DMS53 treated with DMSO at 0.1 percent for 48 hours (cell line): ENCODE measurements around the gene ATAD1.
"Not testable (repeated sequence)": the region's sequence is repeated elsewhere in the genome, so short reads cannot be mapped to it uniquely, and the experiment has no call there.

Experiments
- DNase-seq: peaks from one replicate; lab custom pipeline; 2025; ENCODE audit not compliant: unreplicated experiment; lab: John Stamatoyannopoulos, UW

The ATAD1 gene

GRCh38 chr10:87804939-87805569, 13.0 kb downstream of the ATAD1 start:
- DNase-seq = no peak

- no peak for DNase-seq
Observed at GRCh38 chr10:87803831-87804230, 14.2 kb downstream of the ATAD1 start.

GRCh38 chr10:87803328-87803727, 14.7 kb downstream of the ATAD1 start:
- DNase-seq = no peak

GRCh38 chr10:87801813-87802435, 16.1 kb downstream of the ATAD1 start:
- not testable (repeated sequence) for DNase-seq

- DNase-seq = no peak
Observed at GRCh38 chr10:87799860-87800259, 18.2 kb downstream of the ATAD1 start.

- no peak for DNase-seq
Observed at GRCh38 chr10:87798082-87798481, 19.9 kb downstream of the ATAD1 start.

GRCh38 chr10:87794285-87794684, 23.7 kb downstream of the ATAD1 start:
- no peak for DNase-seq

- DNase-seq = no peak
Observed at GRCh38 chr10:87790185-87790584, 27.8 kb downstream of the ATAD1 start.

GRCh38 chr10:87786421-87786820, 31.6 kb downstream of the ATAD1 start:
- DNase-seq = no peak

- DNase-seq = no peak
Observed at GRCh38 chr10:87782721-87783120, 35.3 kb downstream of the ATAD1 start.

GRCh38 chr10:87781545-87781944, 36.5 kb downstream of the ATAD1 start:
- no peak for DNase-seq

GRCh38 chr10:87776328-87776727, 41.7 kb downstream of the ATAD1 start:
- DNase-seq = no peak

GRCh38 chr10:87775766-87776165, 42.3 kb downstream of the ATAD1 start:
- DNase-seq = no peak

GRCh38 chr10:87771871-87772500, 46.0 kb downstream of the ATAD1 start:
- peak; percentile 8 for DNase-seq

GRCh38 chr10:87767253-87767652, 50.8 kb downstream of the ATAD1 start:
- DNase-seq = no peak

GRCh38 chr10:87765666-87766376, 52.2 kb downstream of the ATAD1 start:
- DNase-seq = no peak

- no peak for DNase-seq
Observed at GRCh38 chr10:87764072-87764934, 53.7 kb downstream of the ATAD1 start.

GRCh38 chr10:87763086-87763861, 54.8 kb downstream of the ATAD1 start:
- DNase-seq = no peak

- DNase-seq = peak; percentile 28
Observed at GRCh38 chr10:87761892-87762291, 56.1 kb downstream of the ATAD1 start.

GRCh38 chr10:87761153-87761552, 56.9 kb downstream of the ATAD1 start:
- no peak for DNase-seq
